K562 (cell line): ENCODE data around the gene GRIK1. TPM values are rescaled to one million over a fixed set of nuclear protein-coding genes. Genes with fewer than 3 reads are reported as not detected.
A peak's percentile ranks its signal among the peaks of the same experiment; 100 is the strongest.

Source experiments
- ATAC-seq: fragments of 200-7000 bp; cut with Tn5 transposase; 3 replicates; pipeline ENCODE4 v1.9.1; 2020; ENCODE audit warnings: moderate library complexity
- BruUV-seq: library from RNA; stranded (reverse); fragments of 400-500 nt; replicated peaks from 2 replicates; lab custom pipeline; 2021; lab: Mats Ljungman, UMichigan
- CTCF ChIA-PET: fragments of 300-600 bp; formaldehyde crosslinking; extraction: SDS; loops from one replicate; lab custom pipeline; 2021; ENCODE audit warnings: low intra/inter-chr PET ratio; lab: Yijun Ruan, JAX
- POLR2A ChIA-PET: fragments of 300-600, 350-650 bp; sonication (Branson Sonifier 250); formaldehyde crosslinking; extraction: SDS; loops from one replicate; lab custom pipeline; 2021; ENCODE audit warnings: antibody characterized with exemption, inconsistent platforms; lab: Yijun Ruan, JAX
- DNase-seq, 4 experiments: peaks; one replicate each; pipeline versions ENCODE4 v3.0.0 to v3.0.0-alpha.2; 2011 to 2018; ENCODE audit warnings: low spot score in 3 of 4, mixed read lengths in 3 of 4; ENCODE audit errors: extremely low read depth in 1 of 4
- FAIRE-seq: peaks from 2 replicates; lab custom pipeline; 2011; peaks lifted over from hg19 to GRCh38; lab: Jason Lieb, UNC
- H2AFZ ChIP-seq: 2 replicates; pipeline ENCODE4 v1.6.0; 2011; ENCODE audit warnings: low read depth, low read length, control low read depth, inconsistent platforms
- H3K27ac ChIP-seq: fragments of 200-600 bp; 3 replicates; pipeline ENCODE4 v1.8.0; 2011; ENCODE audit warnings: low read depth, mild to moderate bottlenecking, control low read depth, inconsistent platforms, low read length, moderate library complexity, mixed read lengths; ENCODE audit errors: extremely low read depth
- H3K27me3 ChIP-seq, 2 experiments: fragments of 300-600 bp in 1 of 2; 2 replicates in 1 of 2; 3 replicates in 1 of 2; pipeline versions ENCODE4 v1.6.0 to v1.8.0; 2011; ENCODE audit warnings: inconsistent platforms in 2 of 2, low read length in 2 of 2, mild to moderate bottlenecking in 1 of 2, mixed read lengths in 1 of 2, moderate library complexity in 1 of 2; ENCODE audit not compliant: control insufficient read depth in 2 of 2, insufficient read depth in 2 of 2
- H3K36me3 ChIP-seq: fragments of 300-600 bp; 3 replicates; pipeline ENCODE4 v1.8.0; 2011; ENCODE audit warnings: mild to moderate bottlenecking, low read length, inconsistent platforms; ENCODE audit not compliant: control insufficient read depth, insufficient read depth
- H3K4me1 ChIP-seq, 2 experiments: fragments of 200-600 bp in 1 of 2; replicated peaks in 1 of 2; 2 replicates in 1 of 2; 3 replicates in 1 of 2; pipeline versions ENCODE4 v1.5.1 to v1.8.0; 2011; ENCODE audit warnings: inconsistent platforms in 2 of 2, low read length in 2 of 2, mild to moderate bottlenecking in 1 of 2, mixed read lengths in 1 of 2, moderate library complexity in 1 of 2; ENCODE audit not compliant: control insufficient read depth in 2 of 2, insufficient read depth in 2 of 2
- H3K4me2 ChIP-seq: 2 replicates; pipeline ENCODE4 v1.6.1; 2011; ENCODE audit warnings: low read length, control low read depth, inconsistent platforms, mixed read lengths; ENCODE audit not compliant: insufficient read depth
- H3K4me3 ChIP-seq: fragments of 200-600 bp; sonication (generic), shearing (Covaris generic); 2 replicates; pipeline ENCODE4 v1.5.1; 2016; ENCODE audit warnings: control low read depth, inconsistent platforms
- H3K79me2 ChIP-seq: fragments of 200-600 bp; 3 replicates; pipeline ENCODE4 v1.8.0; 2011; ENCODE audit warnings: low read length, inconsistent platforms; ENCODE audit not compliant: control insufficient read depth, insufficient read depth
- H3K9ac ChIP-seq, 2 experiments: 2 replicates each; pipeline versions ENCODE4 v1.6.0 to v1.6.1; 2011; ENCODE audit warnings: low read depth in 2 of 2, low read length in 2 of 2, control low read depth in 1 of 2, inconsistent platforms in 1 of 2, mild to moderate bottlenecking in 1 of 2, mixed read lengths in 1 of 2; ENCODE audit not compliant: insufficient read depth in 1 of 2
- H3K9me1 ChIP-seq: one replicate; pipeline ENCODE4 v1.6.0; 2011; ENCODE audit warnings: inconsistent platforms, mild to moderate bottlenecking, low read length, moderate library complexity; ENCODE audit not compliant: control insufficient read depth, insufficient read depth
- H3K9me3 ChIP-seq: replicated peaks from 2 replicates; pipeline ENCODE4 v1.5.1; 2011; ENCODE audit warnings: low read depth, low read length, inconsistent platforms; ENCODE audit not compliant: control insufficient read depth, insufficient read depth
- H4K20me1 ChIP-seq: replicated peaks from 2 replicates; pipeline ENCODE4 v1.6.1; 2011; ENCODE audit warnings: low read length, inconsistent platforms, mixed read lengths; ENCODE audit not compliant: control insufficient read depth, insufficient read depth
- ADNP ChIP-seq: fragments of 200-800 bp; sonication (Bioruptor generic); IDR thresholded peaks from 2 replicates; pipeline ENCODE4 v1.6.1; 2016; ENCODE audit warnings: missing genetic modification characterization, missing compliant biosample characterization
- ZBTB40 ChIP-seq, 2 experiments: fragments of 450-650 bp in 1 of 2; sonication (generic) in 1 of 2; formaldehyde crosslinking in 1 of 2; IDR thresholded peaks; 2 replicates each; pipeline versions ENCODE4 v1.7.1 to v1.9.0; 2016 to 2022; ENCODE audit warnings: inconsistent platforms in 1 of 2, mild to moderate bottlenecking in 1 of 2, missing genetic modification reagents in 1 of 2
- in situ Hi-C: fragments of 300-500 bp; cut with MboI; formaldehyde crosslinking; loops from 4 replicates; pipeline ENCODE4 v1.15.0; 2018; ENCODE audit warnings: inconsistent platforms, mixed read lengths
- intact Hi-C: fragments of 100-400 bp; cut with micrococcal nuclease; formaldehyde crosslinking; loops from 2 replicates; pipeline ENCODE4 v1.14.2; 2022
- polyA plus RNA-seq, 8 experiments: library from polyadenylated mRNA; depleted of rRNA in 4 of 8; stranded (reverse) in 5 of 8; unstranded in 3 of 8; fragments of >200 nt; fragmentation: Nextera tagmentation in 2 of 8; fragmentation: Illumina TruSeq in 1 of 8; extraction: Ambion mirVana in 2 of 8; extraction: Trizol in 1 of 8; gene quantifications; 2 replicates each; pipeline versions ENCODE4 v1.2.1 to v1.2.3, GENCODE V29; 2011 to 2014; ENCODE audit warnings: inconsistent platforms in 1 of 8, missing spikeins in 1 of 8
- total RNA-seq, 7 experiments: library from RNA; depleted of rRNA in 6 of 7; stranded (reverse); fragments of >200 nt in 6 of 7; fragmentation: Illumina TruSeq in 2 of 7; extraction: Trizol in 2 of 7; gene quantifications; 2 replicates each; pipeline versions ENCODE4 v1.2.1 to v1.2.3, GENCODE V29; 2011 to 2021; ENCODE audit warnings: low replicate concordance in 1 of 7

GRIK1 gene
- total and polyA plus RNA-seq, 9 of the 15 experiments (the other 6 are each of a cell fraction or from before 2014, with no cell fraction given), result 0.17 to 2.8 (median 0.53) TPM

GRCh38 chr21:29822064-29822463, 117.7 kb downstream of the GRIK1 start:
- in situ Hi-C loops, result no loop called here
- Histone ChIP-seq H4K20me1 (no peaks in the 10 kb centered on the region), H2AFZ (no peak overlapping the region), H3K36me3 (no peaks in the 10 kb centered on the region), H3K9me3 (no peaks in the 10 kb centered on the region), H3K4me3 (no peak overlapping the region), H3K4me2 (no peak overlapping the region), H3K27me3 (no peaks in the 10 kb centered on the region), H3K27ac (no peak overlapping the region), H3K4me1 (no peaks in the 10 kb centered on the region), H3K9me1 (no peaks in the 10 kb centered on the region), H3K79me2 (no peaks in the 10 kb centered on the region), H3K9ac (no peak overlapping the region)
- DNase-seq (no peak), FAIRE-seq (peak; percentile 11), ATAC-seq (no peak)
- no TSS peak for BruUV-seq
- ChIA-PET CTCF (no interaction called here), POLR2A (interaction anchor here (0.5 kb wide), 1 partner anchor 432 kb away, joined by 3 read pairs; no protein-coding TSS in a partner anchor)
- intact Hi-C loops, result no loop called here
- TF ChIP-seq ADNP (tag), result no peak
- TF ChIP-seq ZBTB40 (IDR thresholded peaks at IDR 0.05), result peak; percentile 90
- TF ChIP-seq ZBTB40 (CRISPR knock-in tag; IDR thresholded peaks at IDR 0.05), result peak; percentile 82
